LNCaP clone FGC (cell line): ENCODE results near the gene SH3YL1.

Experiments used
- DNase-seq: peaks from one replicate; pipeline ENCODE4 v3.0.0-alpha.2; 2011; ENCODE audit warnings: low read depth
- H3K4me3 ChIP-seq: 2 replicates; pipeline ENCODE4 v1.5.1; 2011; ENCODE audit warnings: mild to moderate bottlenecking, low read depth, low read length, control low read depth
- CTCF ChIP-seq: IDR thresholded peaks from 2 replicates; pipeline ENCODE4 v1.5.1; 2012; ENCODE audit warnings: mild to moderate bottlenecking; ENCODE audit not compliant: control insufficient read depth, insufficient read depth; ENCODE audit errors: extremely low read depth

The SH3YL1 gene

GRCh38 chr2:282371-283263 is 18.8 kb upstream of the SH3YL1 start:
- no peak for DNase-seq

GRCh38 chr2:281381-281780 is 17.5 kb upstream of the SH3YL1 start:
- DNase-seq: no peak
- no peak for TF ChIP-seq CTCF
- no peak overlapping the region for H3K4me3 ChIP-seq

More at GRCh38 chr2:282371-283263, 18.8 kb upstream of the SH3YL1 start:
- TF ChIP-seq CTCF: no peak
- H3K4me3 ChIP-seq: no peak overlapping the region

GRCh38 chr2:280650-281110 is 16.8 kb upstream of the SH3YL1 start:
- H3K4me3 ChIP-seq: no peak overlapping the region
- TF ChIP-seq CTCF: no peak
- no peak for DNase-seq

- no peak for DNase-seq
- no peak overlapping the region for H3K4me3 ChIP-seq
- no peak for TF ChIP-seq CTCF
Observed at GRCh38 chr2:279956-280649, 16.3 kb upstream of the SH3YL1 start.

GRCh38 chr2:279366-279765 is 15.5 kb upstream of the SH3YL1 start:
- no peak for TF ChIP-seq CTCF
- H3K4me3 ChIP-seq: no peak overlapping the region
- DNase-seq: no peak

GRCh38 chr2:278927-279320 is 15.1 kb upstream of the SH3YL1 start:
- no peak for DNase-seq
- H3K4me3 ChIP-seq: no peak overlapping the region
- no peak for TF ChIP-seq CTCF
